Spinal cord (tissue), 10 donors: ENCODE data around the gene CYBA. TPM values are rescaled to one million over a fixed set of nuclear protein-coding genes. Genes with fewer than 3 reads are reported as not detected.

Source experiments
- DNase-seq, 6 donors: peaks; one replicate each; pipeline versions ENCODE4 v3.0.0 to v3.0.0-alpha.2; 2013 to 2015; ENCODE audit warnings: low spot score in 6 of 6, low read depth in 4 of 6
- H3K27ac ChIP-seq: one replicate; pipeline ENCODE4 v1.5.1; 2013; ENCODE audit warnings: low read depth, low read length, control low read depth
- H3K27me3 ChIP-seq: one replicate; pipeline ENCODE4 v1.6.1; 2013; ENCODE audit warnings: low read length; ENCODE audit not compliant: control insufficient read depth, insufficient read depth
- H3K36me3 ChIP-seq: one replicate; pipeline ENCODE4 v1.6.1; 2013; ENCODE audit warnings: low read length; ENCODE audit not compliant: control insufficient read depth, insufficient read depth
- H3K4me1 ChIP-seq: one replicate; pipeline ENCODE4 v1.6.1; 2013; ENCODE audit warnings: low read length; ENCODE audit not compliant: control insufficient read depth, insufficient read depth
- H3K4me3 ChIP-seq: one replicate; pipeline ENCODE4 v1.5.1; 2013; ENCODE audit warnings: low read depth, low read length, control low read depth
- H3K9me3 ChIP-seq: one replicate; pipeline ENCODE4 v1.6.1; 2013; ENCODE audit warnings: low read length; ENCODE audit not compliant: control insufficient read depth, insufficient read depth
- WGBS: methylation state at CpG from one replicate; pipeline ENCODE4 v1.1.5; 2013; ENCODE audit warnings: missing lambda C conversion rate; ENCODE audit not compliant: insufficient coverage; 5-methylcytosine and 5-hydroxymethylcytosine counted together
- polyA plus RNA-seq, 2 donors: library from polyadenylated mRNA; unstranded; fragments of 120-200 nt; gene quantifications; one replicate each; pipeline ENCODE4 v1.2.1, GENCODE V29; 2013; ENCODE audit not compliant: insufficient read length in 2 of 2
- total RNA-seq, 2 donors: library from RNA; depleted of rRNA in 1 of 2; stranded (reverse); fragments of 120-200 nt in 1 of 2; fragments of >200 nt in 1 of 2; gene quantifications; one replicate each; pipeline versions ENCODE4 v1.2.3 to v1.2.4, GENCODE V29; 2013 to 2014
- donor health status: healthy.

The CYBA gene
- total and polyA plus RNA-seq, 4 donors: 58.5 to 147 (median 67.1) TPM

DNA sequence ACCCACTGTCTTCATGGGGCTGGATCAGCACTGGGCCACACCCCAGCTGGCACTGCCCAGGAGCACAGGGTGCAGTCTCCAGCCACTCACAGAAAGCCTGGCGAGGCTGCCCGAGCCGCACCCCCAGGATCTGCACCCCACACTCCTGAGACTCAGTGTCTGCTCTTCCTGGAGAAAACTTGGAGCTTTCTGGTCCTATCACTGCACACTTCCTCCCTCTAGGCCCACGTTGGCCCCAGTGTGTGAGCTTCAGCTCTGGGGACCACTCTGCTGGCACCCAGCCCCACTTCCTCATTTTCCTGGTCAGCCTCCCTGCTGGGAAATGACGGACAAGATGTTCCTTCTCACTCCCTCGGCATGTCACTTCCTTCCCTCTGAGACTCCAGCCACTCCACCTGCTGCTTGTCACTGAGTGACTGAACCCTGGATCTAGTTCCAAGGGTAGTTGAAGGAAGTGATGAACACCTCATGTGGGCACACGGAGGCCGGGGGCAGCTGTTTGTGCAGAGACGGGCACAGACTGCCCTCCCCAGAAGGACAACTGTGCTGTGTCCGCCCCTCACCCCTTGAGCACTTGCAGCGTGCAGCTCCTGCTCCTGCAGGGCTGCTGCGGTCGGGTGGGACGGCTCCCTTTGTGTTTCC lies 51.6 kb downstream of the CYBA start:
- Histone ChIP-seq H3K36me3 (peaks cover 64% of the 10 kb centered on the region), H3K27ac (no peak overlapping the region), H3K4me1 (peaks cover 7% of the 10 kb centered on the region), H3K9me3 (no peaks in the 10 kb centered on the region), H3K4me3 (no peak overlapping the region), H3K27me3 (no peaks in the 10 kb centered on the region)
- peak in 1 of 6 donors; percentile 33 for DNase-seq
- WGBS: 87% methylated on average over 12 of the region's 14 CpGs

GRCh38 chr16:88597856-88598491 lies 52.9 kb downstream of the CYBA start:
- no peak for DNase-seq
- H3K36me3 ChIP-seq: peaks cover 69% of the 10 kb centered on the region
- peaks cover 14% of the 10 kb centered on the region for H3K4me1 ChIP-seq
- no peak overlapping the region for H3K4me3 ChIP-seq
- WGBS: 90% methylated on average over 18 of the region's 21 CpGs
- H3K9me3 ChIP-seq: no peaks in the 10 kb centered on the region
- H3K27me3 ChIP-seq: no peaks in the 10 kb centered on the region
- no peak overlapping the region for H3K27ac ChIP-seq

GRCh38 chr16:88596483-88596882 lies 54.4 kb downstream of the CYBA start:
- WGBS: 80% methylated on average over 2 of the region's 3 CpGs
- Histone ChIP-seq H3K4me1 (peaks cover 14% of the 10 kb centered on the region), H3K36me3 (peaks cover 59% of the 10 kb centered on the region)

GRCh38 chr16:88595921-88596320 lies 54.9 kb downstream of the CYBA start:
- Histone ChIP-seq H3K27ac (no peak overlapping the region), H3K4me1 (peaks cover 14% of the 10 kb centered on the region), H3K27me3 (no peaks in the 10 kb centered on the region), H3K36me3 (peaks cover 59% of the 10 kb centered on the region), H3K4me3 (no peak overlapping the region), H3K9me3 (no peaks in the 10 kb centered on the region)
- WGBS: 87% methylated on average over 7 of the region's 10 CpGs
- DNase-seq: no peak

More at GRCh38 chr16:88596483-88596882, 54.4 kb downstream of the CYBA start:
- H3K4me3 ChIP-seq: no peak overlapping the region
- no peak overlapping the region for H3K27ac ChIP-seq
- no peaks in the 10 kb centered on the region for H3K27me3 ChIP-seq
- no peaks in the 10 kb centered on the region for H3K9me3 ChIP-seq
- no peak for DNase-seq

DNA sequence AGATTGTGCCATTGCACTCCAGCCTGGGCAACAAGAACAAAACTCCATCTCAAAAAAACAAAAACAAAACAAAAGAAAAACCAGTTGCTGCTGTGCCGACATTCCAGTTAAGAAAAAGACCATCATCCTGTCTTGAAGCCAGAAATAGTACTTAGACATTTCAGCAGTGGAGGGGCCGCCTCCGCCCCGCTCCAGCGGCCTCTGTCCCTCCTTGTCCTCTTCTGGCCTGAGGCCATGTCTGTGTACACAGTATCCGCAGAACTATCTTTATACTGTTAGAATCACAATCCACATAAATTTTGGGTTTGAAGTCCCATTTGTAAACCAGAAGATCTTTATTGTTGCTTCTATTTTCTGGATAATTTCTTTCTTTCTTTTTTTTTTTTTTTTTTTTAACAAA lies 55.8 kb downstream of the CYBA start:
- H3K9me3 ChIP-seq: no peaks in the 10 kb centered on the region
- H3K4me3 ChIP-seq: no peak overlapping the region
- H3K36me3 ChIP-seq: peaks cover 58% of the 10 kb centered on the region
- no peaks in the 10 kb centered on the region for H3K27me3 ChIP-seq
- no peak overlapping the region for H3K27ac ChIP-seq
- WGBS: 90% methylated on average over 4 of the region's 6 CpGs
- H3K4me1 ChIP-seq: peaks cover 14% of the 10 kb centered on the region
- no peak for DNase-seq

DNA sequence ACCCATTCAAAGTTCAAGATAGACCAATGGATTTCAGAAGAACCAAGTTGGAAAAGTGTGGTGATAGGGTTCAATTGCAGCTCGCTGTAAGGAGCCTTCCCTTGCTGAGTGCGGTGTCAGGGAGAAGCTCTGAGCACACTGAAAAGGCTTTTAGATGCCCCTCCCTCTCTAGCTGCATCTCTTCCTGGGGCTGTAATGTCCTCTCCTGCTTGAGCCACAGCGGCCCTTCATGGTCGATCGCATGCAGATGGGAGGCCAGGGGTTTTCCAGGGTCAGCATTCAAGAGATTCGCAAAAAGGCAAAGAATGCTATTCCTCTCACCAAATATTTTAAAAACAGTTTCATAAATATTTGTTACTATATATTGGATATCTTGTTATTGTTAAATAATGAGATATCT lies 56.9 kb downstream of the CYBA start:
- H3K27me3 ChIP-seq: no peaks in the 10 kb centered on the region
- H3K4me3 ChIP-seq: no peak overlapping the region
- peaks cover 12% of the 10 kb centered on the region for H3K4me1 ChIP-seq
- peaks cover 55% of the 10 kb centered on the region for H3K36me3 ChIP-seq
- no peak for DNase-seq
- no peak overlapping the region for H3K27ac ChIP-seq
- WGBS: 50% methylated on average over 1 of the region's 6 CpGs
- H3K9me3 ChIP-seq: no peaks in the 10 kb centered on the region

- H3K27me3 ChIP-seq: no peaks in the 10 kb centered on the region
- no peaks in the 10 kb centered on the region for H3K9me3 ChIP-seq
- WGBS: 51% methylated on average over 11 of the region's 11 CpGs
- no peak overlapping the region for H3K27ac ChIP-seq
- H3K4me1 ChIP-seq: peaks cover 9% of the 10 kb centered on the region
- DNase-seq: peak in 1 of 6 donors; percentile 24
- H3K4me3 ChIP-seq: no peak overlapping the region
- peaks cover 54% of the 10 kb centered on the region for H3K36me3 ChIP-seq
Measured at GRCh38 chr16:88593489-88593888, 57.4 kb downstream of the CYBA start.

Other genes with a start within 250 kb of the CYBA start
- gene ZFPM1, start 197.8 kb downstream of the CYBA start, total RNA-seq: 1 to 10 TPM in 1 of 2 donors, under 1 TPM in 1; 0.59 to 4.3 TPM
- gene ZFPM1, start 197.8 kb downstream of the CYBA start, polyA plus RNA-seq: 1 to 10 TPM; 7.1 to 8.7 TPM
- 10 to 100 TPM in 1 of 2 donors, 1 to 10 TPM in 1; 9.1 to 13.7 TPM for gene ZC3H18, start 80.7 kb downstream of the CYBA start, total RNA-seq
- 10 to 100 TPM; 43.4 to 46.4 TPM for gene ZC3H18, start 80.7 kb downstream of the CYBA start, polyA plus RNA-seq
- not detected for gene IL17C, start 12.5 kb downstream of the CYBA start, total RNA-seq
- gene IL17C, start 12.5 kb downstream of the CYBA start, polyA plus RNA-seq: not detected
- gene MVD, start 12.0 kb upstream of the CYBA start, total RNA-seq: 10 to 100 TPM; 39.5 to 64.3 TPM
- 100 to 1,000 TPM; 140 to 157 TPM for gene MVD, start 12.0 kb upstream of the CYBA start, polyA plus RNA-seq
- under 1 TPM; 0.30 to 0.33 TPM for gene SNAI3, start 35.5 kb upstream of the CYBA start, total RNA-seq
- gene SNAI3, start 35.5 kb upstream of the CYBA start, polyA plus RNA-seq: 1 to 10 TPM; 2.2 TPM
- gene RNF166, start 55.4 kb upstream of the CYBA start, total RNA-seq: 10 to 100 TPM in 1 of 2 donors, 1 to 10 TPM in 1; 7.8 to 19.9 TPM
- gene RNF166, start 55.4 kb upstream of the CYBA start, polyA plus RNA-seq: 10 to 100 TPM; 27.0 to 27.2 TPM
- 10 to 100 TPM in 1 of 2 donors, 1 to 10 TPM in 1; 8.6 to 15.2 TPM for gene CTU2, start 55.5 kb upstream of the CYBA start, total RNA-seq
- 10 to 100 TPM; 24.9 to 25.8 TPM for gene CTU2, start 55.5 kb upstream of the CYBA start, polyA plus RNA-seq
- 10 to 100 TPM; 34.7 to 54.8 TPM for gene PIEZO1, start 134.2 kb upstream of the CYBA start, total RNA-seq
- 10 to 100 TPM; 27.7 to 45.2 TPM for gene PIEZO1, start 134.2 kb upstream of the CYBA start, polyA plus RNA-seq
- gene CDT1, start 152.7 kb upstream of the CYBA start, total RNA-seq: 1 to 10 TPM; 3.6 to 4.4 TPM
- gene CDT1, start 152.7 kb upstream of the CYBA start, polyA plus RNA-seq: 10 to 100 TPM; 11.3 to 13.9 TPM
- gene APRT, start 160.9 kb upstream of the CYBA start, total RNA-seq: 100 to 1,000 TPM in 1 of 2 donors, 10 to 100 TPM in 1; 15.8 to 107 TPM
- gene APRT, start 160.9 kb upstream of the CYBA start, polyA plus RNA-seq: 10 to 100 TPM; 61.4 to 71.3 TPM
- gene GALNS, start 205.9 kb upstream of the CYBA start, total RNA-seq: 10 to 100 TPM; 11.8 to 19.1 TPM
- 10 to 100 TPM; 29.7 to 42.8 TPM for gene GALNS, start 205.9 kb upstream of the CYBA start, polyA plus RNA-seq
- gene TRAPPC2L, start 206.1 kb upstream of the CYBA start, total RNA-seq: 10 to 100 TPM; 36.3 to 73.4 TPM
- gene TRAPPC2L, start 206.1 kb upstream of the CYBA start, polyA plus RNA-seq: 100 to 1,000 TPM; 107 to 131 TPM
- gene PABPN1L, start 215.6 kb upstream of the CYBA start, total RNA-seq: not detected
- gene PABPN1L, start 215.6 kb upstream of the CYBA start, polyA plus RNA-seq: under 1 TPM; 0.41 to 0.66 TPM